Panc1 (cell line): ENCODE results near the gene NTMT1. TPM values are rescaled to one million over a fixed set of nuclear protein-coding genes. Genes with fewer than 3 reads are reported as not detected.

Source experiments
- ATAC-seq: fragments of 200-7000 bp; cut with Tn5 transposase; 2 replicates; pipeline ENCODE4 v1.9.1; 2020; ENCODE audit warnings: mild to moderate bottlenecking, moderate library complexity
- BruUV-seq: library from RNA; stranded (reverse); fragments of 400-500 nt; replicated peaks from 2 replicates; lab custom pipeline; 2021; lab: Mats Ljungman, UMichigan
- CTCF ChIA-PET: fragments of 300-600 bp; sonication (Branson Sonifier 250); formaldehyde crosslinking; loops from one replicate; lab custom pipeline; 2022; ENCODE audit warnings: antibody characterized with exemption; lab: Charles Lee
- POLR2A ChIA-PET: fragments of 300-600 bp; sonication (Branson Sonifier 250); formaldehyde crosslinking; loops from one replicate; lab custom pipeline; 2022; ENCODE audit warnings: antibody characterized with exemption; lab: Charles Lee
- DNase-seq: peaks from one replicate; pipeline ENCODE4 v3.0.0-alpha.2; 2010; ENCODE audit warnings: low read depth, low spot score
- H3K27ac ChIP-seq: 2 replicates; pipeline ENCODE4 v1.5.1; 2011; ENCODE audit warnings: mild to moderate bottlenecking, low read length, inconsistent platforms
- H3K27me3 ChIP-seq: fragments of 200-500 bp; sonication (Bioruptor generic); 2 replicates; pipeline ENCODE4 v1.6.0; 2014; ENCODE audit warnings: low read length, inconsistent platforms; ENCODE audit not compliant: control insufficient read depth, insufficient read depth
- H3K36me3 ChIP-seq: fragments of 200-500 bp; sonication (Bioruptor generic); 2 replicates; pipeline ENCODE4 v1.5.1; 2014; ENCODE audit warnings: inconsistent platforms, mild to moderate bottlenecking, low read length, moderate library complexity; ENCODE audit not compliant: control insufficient read depth, insufficient read depth
- H3K4me1 ChIP-seq: 2 replicates; pipeline ENCODE4 v1.5.1; 2011; ENCODE audit warnings: inconsistent platforms, mild to moderate bottlenecking, low read length, moderate library complexity; ENCODE audit not compliant: control insufficient read depth, insufficient read depth
- H3K4me3 ChIP-seq, 2 experiments: 2 replicates each; pipeline ENCODE4 v1.5.1; 2011 to 2012; ENCODE audit warnings: low read depth in 2 of 2, low read length in 2 of 2, mild to moderate bottlenecking in 2 of 2, inconsistent platforms in 1 of 2, moderate library complexity in 1 of 2
- H3K9me3 ChIP-seq: fragments of 200-500 bp; sonication (Bioruptor generic); 2 replicates; pipeline ENCODE4 v1.5.1; 2014; ENCODE audit warnings: low read depth, mild to moderate bottlenecking, inconsistent platforms, low read length, moderate library complexity; ENCODE audit not compliant: control insufficient read depth, insufficient read depth
- POLR2AphosphoS5 ChIP-seq: IDR thresholded peaks from 2 replicates; pipeline ENCODE4 v1.6.1; 2012; ENCODE audit warnings: mild to moderate bottlenecking, low read depth, low read length, moderate library complexity
- SIN3A ChIP-seq: IDR thresholded peaks from 2 replicates; pipeline ENCODE4 v1.6.1; 2012; ENCODE audit warnings: low read depth, mild to moderate bottlenecking, low read length, moderate library complexity, borderline replicate concordance; ENCODE audit not compliant: insufficient read depth
- TCF7L2 ChIP-seq: IDR thresholded peaks from 2 replicates; pipeline ENCODE4 v1.6.1; 2011; ENCODE audit warnings: mild to moderate bottlenecking, low read depth, low read length, inconsistent platforms
- in situ Hi-C: cut with HindIII; loops from 2 replicates; pipeline ENCODE4 v1.10.0; 2016; ENCODE audit warnings: low sequenced_read_pairs, low pct_unique_long_range_greater_than_20kb
- intact Hi-C: fragments of 100-400 bp; cut with micrococcal nuclease; formaldehyde crosslinking; loops from one replicate; pipeline ENCODE4 v1.10.0; 2022; ENCODE audit not compliant: unreplicated experiment
- total RNA-seq: library from RNA; stranded (reverse); gene quantifications from one replicate; pipeline ENCODE4 v1.2.1, GENCODE V29; 2021; ENCODE audit not compliant: unreplicated experiment
- TF ChIP-seq, protein P1 (sequence below), 2 experiments: IDR thresholded peaks; 2 replicates each; pipeline ENCODE4 v1.6.1; 2011 to 2012; ENCODE audit warnings: low read depth in 2 of 2, control low read depth in 1 of 2, low read length in 1 of 2, mild to moderate bottlenecking in 1 of 2, moderate library complexity in 1 of 2; ENCODE audit not compliant: insufficient read depth in 1 of 2
- TF ChIP-seq, protein P2 (sequence below): fragments of 450-650 bp; IDR thresholded peaks from 2 replicates; pipeline ENCODE4 v1.5.1; 2017; ENCODE audit warnings: mild to moderate bottlenecking

Gene NTMT1
- total RNA-seq, 1 experiment from 2014 or later: 47.5 TPM

DNA sequence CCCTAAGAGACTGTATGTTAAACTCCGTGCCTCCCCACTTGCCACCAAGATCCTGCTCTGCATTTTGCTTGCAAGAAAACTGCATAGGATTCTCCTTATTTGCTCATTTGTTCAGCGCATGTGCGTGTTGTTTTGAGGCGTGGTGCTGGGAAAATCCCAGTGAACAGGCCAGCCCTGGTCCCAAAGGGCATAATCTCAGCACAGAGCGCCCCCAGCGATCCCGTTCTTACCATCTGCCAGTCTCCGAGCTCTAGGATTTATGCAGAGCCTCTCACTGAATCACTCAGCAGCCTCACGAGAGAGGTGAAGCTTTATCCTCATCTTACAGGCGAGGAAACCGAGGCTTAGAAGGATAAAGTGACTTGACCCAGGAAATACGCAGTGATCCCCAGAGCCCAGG is 51.0 kb downstream of the NTMT1 start:
- no TSS peak for BruUV-seq
- Histone ChIP-seq H3K36me3 (no peaks in the 10 kb centered on the region), H3K9me3 (no peaks in the 10 kb centered on the region), H3K27me3 (no peaks in the 10 kb centered on the region), H3K4me3 (no peak overlapping the region), H3K27ac (no peak overlapping the region), H3K4me1 (no peaks in the 10 kb centered on the region)
- ChIA-PET POLR2A (no interaction called here), CTCF (no interaction called here)
- ATAC-seq (no peak), DNase-seq (no peak)
- in situ Hi-C loops: no loop called here
- TF ChIP-seq, protein P1, sequence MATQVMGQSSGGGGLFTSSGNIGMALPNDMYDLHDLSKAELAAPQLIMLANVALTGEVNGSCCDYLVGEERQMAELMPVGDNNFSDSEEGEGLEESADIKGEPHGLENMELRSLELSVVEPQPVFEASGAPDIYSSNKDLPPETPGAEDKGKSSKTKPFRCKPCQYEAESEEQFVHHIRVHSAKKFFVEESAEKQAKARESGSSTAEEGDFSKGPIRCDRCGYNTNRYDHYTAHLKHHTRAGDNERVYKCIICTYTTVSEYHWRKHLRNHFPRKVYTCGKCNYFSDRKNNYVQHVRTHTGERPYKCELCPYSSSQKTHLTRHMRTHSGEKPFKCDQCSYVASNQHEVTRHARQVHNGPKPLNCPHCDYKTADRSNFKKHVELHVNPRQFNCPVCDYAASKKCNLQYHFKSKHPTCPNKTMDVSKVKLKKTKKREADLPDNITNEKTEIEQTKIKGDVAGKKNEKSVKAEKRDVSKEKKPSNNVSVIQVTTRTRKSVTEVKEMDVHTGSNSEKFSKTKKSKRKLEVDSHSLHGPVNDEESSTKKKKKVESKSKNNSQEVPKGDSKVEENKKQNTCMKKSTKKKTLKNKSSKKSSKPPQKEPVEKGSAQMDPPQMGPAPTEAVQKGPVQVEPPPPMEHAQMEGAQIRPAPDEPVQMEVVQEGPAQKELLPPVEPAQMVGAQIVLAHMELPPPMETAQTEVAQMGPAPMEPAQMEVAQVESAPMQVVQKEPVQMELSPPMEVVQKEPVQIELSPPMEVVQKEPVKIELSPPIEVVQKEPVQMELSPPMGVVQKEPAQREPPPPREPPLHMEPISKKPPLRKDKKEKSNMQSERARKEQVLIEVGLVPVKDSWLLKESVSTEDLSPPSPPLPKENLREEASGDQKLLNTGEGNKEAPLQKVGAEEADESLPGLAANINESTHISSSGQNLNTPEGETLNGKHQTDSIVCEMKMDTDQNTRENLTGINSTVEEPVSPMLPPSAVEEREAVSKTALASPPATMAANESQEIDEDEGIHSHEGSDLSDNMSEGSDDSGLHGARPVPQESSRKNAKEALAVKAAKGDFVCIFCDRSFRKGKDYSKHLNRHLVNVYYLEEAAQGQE (IDR thresholded peaks at IDR 0.05; ENCODE audit: insufficient read depth in 1 of 2, low read depth in 2 of 2, low read length in 1 of 2): no peak
- TF ChIP-seq TCF7L2 (no peak), SIN3A (no peak)
- intact Hi-C loops: no loop called here

DNA sequence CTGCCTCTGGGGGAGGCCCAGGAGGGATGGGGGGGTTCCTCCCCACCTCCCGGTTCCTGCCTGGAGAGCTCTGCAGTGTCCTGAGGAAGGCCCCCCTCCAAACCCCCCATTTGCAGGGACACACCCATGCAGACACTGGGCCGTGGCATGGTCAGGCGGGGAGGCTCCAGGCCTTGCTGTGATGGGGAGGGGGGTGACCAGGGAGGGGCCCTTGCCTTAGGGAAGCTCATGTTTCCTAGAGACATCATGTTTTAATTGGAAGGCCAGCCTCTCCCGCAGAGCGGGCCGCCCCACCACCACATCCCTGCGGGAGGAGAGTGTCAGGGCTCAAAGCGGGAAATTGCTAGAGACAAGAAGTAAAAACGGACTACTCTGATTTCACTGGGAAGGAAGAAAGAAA is 51.5 kb downstream of the NTMT1 start:
- Histone ChIP-seq H3K4me3 (no peak overlapping the region), H3K36me3 (no peaks in the 10 kb centered on the region), H3K27me3 (no peaks in the 10 kb centered on the region), H3K4me1 (no peaks in the 10 kb centered on the region), H3K27ac (no peak overlapping the region), H3K9me3 (no peaks in the 10 kb centered on the region)
- ChIA-PET POLR2A (no interaction called here), CTCF (no interaction called here)
- DNase-seq (no peak), ATAC-seq (no peak)
- TF ChIP-seq TCF7L2: no peak
- TF ChIP-seq SIN3A: no peak
- TF ChIP-seq, protein P2, sequence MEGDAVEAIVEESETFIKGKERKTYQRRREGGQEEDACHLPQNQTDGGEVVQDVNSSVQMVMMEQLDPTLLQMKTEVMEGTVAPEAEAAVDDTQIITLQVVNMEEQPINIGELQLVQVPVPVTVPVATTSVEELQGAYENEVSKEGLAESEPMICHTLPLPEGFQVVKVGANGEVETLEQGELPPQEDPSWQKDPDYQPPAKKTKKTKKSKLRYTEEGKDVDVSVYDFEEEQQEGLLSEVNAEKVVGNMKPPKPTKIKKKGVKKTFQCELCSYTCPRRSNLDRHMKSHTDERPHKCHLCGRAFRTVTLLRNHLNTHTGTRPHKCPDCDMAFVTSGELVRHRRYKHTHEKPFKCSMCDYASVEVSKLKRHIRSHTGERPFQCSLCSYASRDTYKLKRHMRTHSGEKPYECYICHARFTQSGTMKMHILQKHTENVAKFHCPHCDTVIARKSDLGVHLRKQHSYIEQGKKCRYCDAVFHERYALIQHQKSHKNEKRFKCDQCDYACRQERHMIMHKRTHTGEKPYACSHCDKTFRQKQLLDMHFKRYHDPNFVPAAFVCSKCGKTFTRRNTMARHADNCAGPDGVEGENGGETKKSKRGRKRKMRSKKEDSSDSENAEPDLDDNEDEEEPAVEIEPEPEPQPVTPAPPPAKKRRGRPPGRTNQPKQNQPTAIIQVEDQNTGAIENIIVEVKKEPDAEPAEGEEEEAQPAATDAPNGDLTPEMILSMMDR: no peak
- TF ChIP-seq, protein P1 (IDR thresholded peaks at IDR 0.05; ENCODE audit: insufficient read depth in 1 of 2, low read depth in 2 of 2, low read length in 1 of 2): no peak
- TF ChIP-seq POLR2AphosphoS5: no peak
- in situ Hi-C loops (no loop called here), intact Hi-C loops (no loop called here)
- BruUV-seq: no TSS peak
